Astrocyte (in vitro differentiated cells and primary cell): ENCODE data around the gene KSR2.

Experiments
- CTCF ChIP-seq: IDR thresholded peaks from 2 replicates; pipeline ENCODE4 v1.5.1; 2011; ENCODE audit warnings: low read depth, mild to moderate bottlenecking, inconsistent platforms, low read length, moderate library complexity; ENCODE audit not compliant: insufficient read depth
- EZH2 ChIP-seq: IDR thresholded peaks from 2 replicates; pipeline ENCODE4 v1.6.1; 2012; ENCODE audit warnings: mild to moderate bottlenecking, low read length, inconsistent platforms; ENCODE audit not compliant: insufficient read depth

GRCh38 chr12:117855165-117855564 lies 113.6 kb downstream of the KSR2 start:
- TF ChIP-seq CTCF (no peak), EZH2 (no peak)
